ENCODE measurements around the gene KCNQ1. TPM values are rescaled to one million over a fixed set of nuclear protein-coding genes. Genes with fewer than 3 reads are reported as not detected.
A peak's percentile ranks its signal among the peaks of the same experiment; 100 is the strongest.

Gene KCNQ1
- total and polyA plus RNA-seq, 2 of the 13 experiments (the other 11 are each of a cell fraction or from before 2014, with no cell fraction given) = 0.02 to 0.08 TPM

DNA sequence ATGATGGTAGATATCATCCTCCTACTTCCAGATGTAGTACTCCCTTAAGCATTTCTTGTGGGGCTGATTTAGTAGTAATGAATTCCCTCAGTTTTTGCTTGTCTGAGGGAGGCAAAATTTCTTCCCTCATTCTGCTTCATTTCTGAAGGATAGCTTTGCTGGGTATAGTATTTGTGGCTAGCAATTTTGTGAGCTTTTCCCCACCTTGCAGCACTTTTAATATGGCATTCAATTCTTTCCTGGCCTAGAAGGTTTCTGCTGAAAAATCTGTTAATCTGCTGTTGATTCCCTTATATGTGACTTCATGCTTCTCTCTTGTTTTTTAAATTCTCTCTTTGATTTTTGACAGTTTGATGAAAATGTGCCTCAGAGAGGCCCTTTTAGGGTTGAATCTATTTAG is 204.6 kb downstream of the KCNQ1 start (continued):
- TF ChIP-seq PAF1 (CRISPR knock-in tag; IDR thresholded peaks at IDR 0.05) (peak; percentile 69; the same call in 1 of the 2 replicates), ZMYM3 (CRISPR knock-in tag; IDR thresholded peaks at IDR 0.05) (no peak), ZFP1 (CRISPR knock-in tag; IDR thresholded peaks at IDR 0.05) (peak; percentile 99), SP4 (CRISPR knock-in tag; IDR thresholded peaks at IDR 0.05) (no peak), SSRP1 (CRISPR knock-in tag; IDR thresholded peaks at IDR 0.05) (no peak), PCBP1 (IDR thresholded peaks at IDR 0.05; ENCODE audit: borderline replicate concordance, low read depth, low read length) (no peak), NFIC (IDR thresholded peaks at IDR 0.05; ENCODE audit: low read length) (no peak), AGO1 (IDR thresholded peaks at IDR 0.05; ENCODE audit: low read depth, low read length, poor library complexity, severe bottlenecking) (peak; percentile 25), ZSCAN22 (CRISPR knock-in tag; IDR thresholded peaks at IDR 0.05) (peak; percentile 41; the same call in 1 of the 2 replicates), ARHGAP35 (CRISPR knock-in tag; IDR thresholded peaks at IDR 0.05; ENCODE audit: borderline replicate concordance) (no peak), HOXA7 (CRISPR knock-in tag; IDR thresholded peaks at IDR 0.05) (no peak), MYNN (CRISPR knock-in tag; IDR thresholded peaks at IDR 0.05; ENCODE audit: low read depth) (no peak), BRF2 (CRISPR knock-in tag; IDR thresholded peaks at IDR 0.05) (no peak), ZNF629 (CRISPR knock-in tag; conservative IDR thresholded peaks at IDR 0.05) (0 out of 2 replicates have a peak, but pooled peaks have one; percentile 13), HHEX (CRISPR knock-in tag; IDR thresholded peaks at IDR 0.05) (no peak), ZNF619 (CRISPR knock-in tag; IDR thresholded peaks at IDR 0.05) (no peak), RBM22 (optimal IDR thresholded peaks at IDR 0.05; ENCODE audit: low read length) (peak; percentile 98), NCOA5 (CRISPR knock-in tag; IDR thresholded peaks at IDR 0.05) (peak; percentile 21; the same call in 1 of the 2 replicates), ZNF687 (CRISPR knock-in tag; IDR thresholded peaks at IDR 0.05) (no peak), ZBTB1 (CRISPR knock-in tag; IDR thresholded peaks at IDR 0.05; ENCODE audit: borderline replicate concordance) (no peak), SUZ12 (IDR thresholded peaks at IDR 0.05; ENCODE audit: low read depth, low read length) (no peak), MAZ (IDR thresholded peaks at IDR 0.05; ENCODE audit: borderline replicate concordance, low read depth, low read length) (no peak), MAZ (CRISPR knock-in tag; IDR thresholded peaks at IDR 0.05; ENCODE audit: low read depth) (no peak), POLR2G (IDR thresholded peaks at IDR 0.05; ENCODE audit: low read depth, low read length) (peak; percentile 79), SP2 (CRISPR knock-in tag; IDR thresholded peaks at IDR 0.05) (no peak), ATF7-NPFF (CRISPR knock-in tag; IDR thresholded peaks at IDR 0.05; ENCODE audit: low read depth) (no peak), ELF3 (CRISPR knock-in tag; IDR thresholded peaks at IDR 0.05) (no peak)
- TF ChIP-seq, protein P1, sequence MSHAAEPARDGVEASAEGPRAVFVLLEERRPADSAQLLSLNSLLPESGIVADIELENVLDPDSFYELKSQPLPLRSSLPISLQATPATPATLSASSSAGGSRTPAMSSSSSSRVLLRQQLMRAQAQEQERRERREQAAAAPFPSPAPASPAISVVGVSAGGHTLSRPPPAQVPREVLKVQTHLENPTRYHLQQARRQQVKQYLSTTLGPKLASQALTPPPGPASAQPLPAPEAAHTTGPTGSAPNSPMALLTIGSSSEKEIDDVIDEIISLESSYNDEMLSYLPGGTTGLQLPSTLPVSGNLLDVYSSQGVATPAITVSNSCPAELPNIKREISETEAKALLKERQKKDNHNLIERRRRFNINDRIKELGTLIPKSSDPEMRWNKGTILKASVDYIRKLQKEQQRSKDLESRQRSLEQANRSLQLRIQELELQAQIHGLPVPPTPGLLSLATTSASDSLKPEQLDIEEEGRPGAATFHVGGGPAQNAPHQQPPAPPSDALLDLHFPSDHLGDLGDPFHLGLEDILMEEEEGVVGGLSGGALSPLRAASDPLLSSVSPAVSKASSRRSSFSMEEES (CRISPR knock-in tag; IDR thresholded peaks at IDR 0.05) = no peak

All from HepG2 (cell line).